Memory B cell (primary cell): ENCODE data around the gene ZNF471.

Experiments
- ATAC-seq: fragments of 150-1000 bp; cut with Tn5 transposase; 2 replicates; pipeline ENCODE4 v1.10.0; 2021; ENCODE audit warnings: low read depth, mild to moderate bottlenecking, moderate library complexity
- DNase-seq, 2 donors: peaks; one replicate each; pipeline ENCODE4 v3.0.0; 2022; ENCODE audit warnings: low spot score in 2 of 2
- H3K27ac Mint-ChIP-seq: one replicate; pipeline ENCODE4 v1.8.0; 2022; ENCODE audit warnings: mild to moderate bottlenecking, moderate library complexity, mixed read lengths
- H3K27me3 Mint-ChIP-seq: one replicate; pipeline ENCODE4 v1.8.0; 2022; ENCODE audit warnings: mixed read lengths
- H3K36me3 Mint-ChIP-seq: one replicate; pipeline ENCODE4 v1.8.0; 2022; ENCODE audit warnings: mild to moderate bottlenecking, mixed read lengths
- H3K4me1 Mint-ChIP-seq: one replicate; pipeline ENCODE4 v1.8.0; 2022; ENCODE audit warnings: mixed read lengths
- H3K4me3 Mint-ChIP-seq: one replicate; pipeline ENCODE4 v1.8.0; 2022; ENCODE audit warnings: mild to moderate bottlenecking, moderate library complexity, mixed read lengths
- H3K9me3 Mint-ChIP-seq: one replicate; pipeline ENCODE4 v1.8.0; 2022; ENCODE audit warnings: mixed read lengths

ZNF471 gene

DNA sequence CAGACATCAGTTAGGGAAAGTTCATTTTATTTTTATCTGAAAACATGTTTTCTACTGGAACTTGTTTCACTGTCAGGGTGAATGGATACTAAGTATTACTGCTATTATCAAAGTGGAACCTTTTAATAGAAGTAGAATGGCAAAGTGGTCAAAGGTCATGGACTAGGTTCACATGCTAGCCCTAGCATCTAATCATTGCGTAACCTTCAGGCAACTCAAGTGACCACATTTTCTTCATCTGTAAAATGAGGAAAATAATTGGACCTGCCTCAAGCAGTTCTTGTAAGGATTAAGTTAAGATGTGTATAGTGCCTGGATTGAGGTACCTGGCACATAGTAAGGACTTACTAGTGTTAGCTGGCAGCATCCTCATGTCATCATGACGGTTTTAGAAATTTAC is 36.1 kb downstream of the ZNF471 start:
- ATAC-seq, result no peak
- Mint-ChIP-seq H3K36me3 (peaks cover 31% of the 10 kb centered on the region), H3K4me1 (peaks cover 9% of the 10 kb centered on the region), H3K27me3 (no peaks in the 10 kb centered on the region), H3K27ac (no peak overlapping the region), H3K4me3 (no peak overlapping the region), H3K9me3 (peaks cover 21% of the 10 kb centered on the region)
- no peak for DNase-seq

DNA sequence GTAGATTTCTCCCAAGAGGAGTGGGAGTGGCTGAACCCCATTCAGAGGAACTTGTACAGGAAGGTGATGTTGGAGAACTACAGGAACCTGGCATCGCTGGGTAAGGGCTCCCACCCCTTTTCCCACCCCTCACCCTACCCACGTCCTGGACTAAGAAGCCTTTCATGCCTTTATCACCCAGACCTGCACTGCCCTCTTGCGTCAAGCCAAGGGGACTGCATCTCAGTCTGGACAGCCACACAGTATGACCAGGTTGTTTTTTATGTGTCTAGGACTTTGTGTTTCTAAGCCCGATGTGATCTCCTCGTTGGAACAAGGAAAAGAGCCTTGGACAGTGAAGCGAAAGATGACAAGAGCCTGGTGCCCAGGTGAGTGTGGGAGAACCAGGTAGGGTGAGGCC is 39.9 kb downstream of the ZNF471 start:
- peaks cover 40% of the 10 kb centered on the region for H3K36me3 Mint-ChIP-seq

DNA sequence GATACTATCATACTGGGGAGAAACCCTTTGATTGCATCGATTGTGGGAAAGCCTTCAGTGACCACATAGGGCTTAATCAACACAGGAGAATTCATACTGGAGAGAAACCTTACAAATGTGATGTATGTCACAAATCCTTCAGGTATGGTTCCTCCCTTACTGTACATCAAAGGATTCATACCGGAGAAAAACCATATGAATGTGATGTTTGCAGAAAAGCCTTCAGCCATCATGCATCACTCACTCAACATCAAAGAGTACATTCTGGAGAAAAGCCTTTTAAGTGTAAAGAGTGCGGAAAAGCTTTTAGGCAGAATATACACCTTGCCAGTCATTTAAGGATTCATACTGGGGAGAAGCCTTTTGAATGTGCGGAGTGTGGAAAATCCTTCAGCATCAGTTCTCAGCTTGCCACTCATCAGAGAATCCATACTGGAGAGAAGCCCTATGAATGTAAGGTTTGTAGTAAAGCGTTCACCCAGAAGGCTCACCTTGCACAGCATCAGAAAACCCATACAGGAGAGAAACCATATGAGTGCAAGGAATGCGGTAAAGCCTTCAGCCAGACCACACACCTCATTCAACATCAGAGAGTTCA is 46.7 kb downstream of the ZNF471 start:
- no peaks in the 10 kb centered on the region for H3K27me3 Mint-ChIP-seq
- DNase-seq, result no peak
- no peaks in the 10 kb centered on the region for H3K4me1 Mint-ChIP-seq
- H3K4me3 Mint-ChIP-seq, result no peak overlapping the region
- H3K9me3 Mint-ChIP-seq, result peaks cover 21% of the 10 kb centered on the region
- peaks cover 42% of the 10 kb centered on the region for H3K36me3 Mint-ChIP-seq
- no peak overlapping the region for H3K27ac Mint-ChIP-seq
- ATAC-seq, result no peak

More for the DNA sequence above, 39.9 kb downstream of the ZNF471 start:
- H3K9me3 Mint-ChIP-seq, result peaks cover 15% of the 10 kb centered on the region
- H3K27me3 Mint-ChIP-seq, result no peaks in the 10 kb centered on the region
- DNase-seq (no peak), ATAC-seq (no peak)
- H3K27ac Mint-ChIP-seq, result no peak overlapping the region
- no peak overlapping the region for H3K4me3 Mint-ChIP-seq
- no peaks in the 10 kb centered on the region for H3K4me1 Mint-ChIP-seq

DNA sequence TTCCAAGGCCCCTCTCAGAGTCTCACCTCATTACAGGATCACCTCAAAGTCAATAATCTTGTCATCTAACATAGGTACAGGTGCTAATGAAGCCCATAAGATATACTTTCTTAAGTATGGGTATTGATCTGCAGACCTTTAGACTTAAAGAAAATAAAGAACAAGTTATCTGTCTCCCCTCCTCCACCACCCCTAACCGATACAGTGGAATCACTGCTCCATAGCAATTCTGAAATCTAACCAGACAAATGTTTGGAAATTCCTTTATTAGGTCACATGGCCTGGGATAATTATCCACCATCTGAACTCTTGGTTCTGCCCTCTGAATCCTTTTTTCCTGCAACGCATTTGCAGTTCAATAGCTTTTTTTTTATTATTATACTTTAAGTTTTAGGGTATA is 55.1 kb downstream of the ZNF471 start:
- no peak for ATAC-seq
- peaks cover 24% of the 10 kb centered on the region for H3K9me3 Mint-ChIP-seq

DNA sequence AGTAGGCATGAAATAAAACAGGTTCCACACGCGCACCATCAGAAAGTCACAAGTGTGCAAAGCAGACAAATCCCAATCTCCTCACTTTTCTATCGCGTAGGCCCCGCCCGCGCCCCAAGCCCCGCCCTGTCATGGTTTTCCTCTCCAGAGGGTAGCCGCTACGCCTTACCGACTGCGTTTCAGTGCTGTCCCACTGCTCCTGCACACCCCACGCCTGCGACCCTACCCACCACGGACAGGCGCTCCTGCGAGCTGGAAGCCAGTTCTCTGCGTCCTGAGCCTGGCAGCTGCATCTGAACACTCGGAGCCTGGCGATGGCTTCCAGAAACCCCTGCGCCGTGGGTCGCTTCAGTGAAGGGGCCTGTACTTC is 59.2 kb downstream of the ZNF471 start:
- H3K4me3 Mint-ChIP-seq, result peak overlapping the region; percentile 92
- peaks cover 13% of the 10 kb centered on the region for H3K4me1 Mint-ChIP-seq
- peak overlapping the region; percentile 80 for H3K27ac Mint-ChIP-seq
- no peak for DNase-seq
- peak; percentile 32 for ATAC-seq
- peaks cover 47% of the 10 kb centered on the region for H3K36me3 Mint-ChIP-seq
- no peaks in the 10 kb centered on the region for H3K27me3 Mint-ChIP-seq
- peaks cover 19% of the 10 kb centered on the region for H3K9me3 Mint-ChIP-seq

More for the DNA sequence above, 55.1 kb downstream of the ZNF471 start:
- Mint-ChIP-seq H3K4me1 (peaks cover 11% of the 10 kb centered on the region), H3K4me3 (no peak overlapping the region), H3K27ac (no peak overlapping the region), H3K36me3 (peaks cover 27% of the 10 kb centered on the region), H3K27me3 (no peaks in the 10 kb centered on the region)
- no peak for DNase-seq

DNA sequence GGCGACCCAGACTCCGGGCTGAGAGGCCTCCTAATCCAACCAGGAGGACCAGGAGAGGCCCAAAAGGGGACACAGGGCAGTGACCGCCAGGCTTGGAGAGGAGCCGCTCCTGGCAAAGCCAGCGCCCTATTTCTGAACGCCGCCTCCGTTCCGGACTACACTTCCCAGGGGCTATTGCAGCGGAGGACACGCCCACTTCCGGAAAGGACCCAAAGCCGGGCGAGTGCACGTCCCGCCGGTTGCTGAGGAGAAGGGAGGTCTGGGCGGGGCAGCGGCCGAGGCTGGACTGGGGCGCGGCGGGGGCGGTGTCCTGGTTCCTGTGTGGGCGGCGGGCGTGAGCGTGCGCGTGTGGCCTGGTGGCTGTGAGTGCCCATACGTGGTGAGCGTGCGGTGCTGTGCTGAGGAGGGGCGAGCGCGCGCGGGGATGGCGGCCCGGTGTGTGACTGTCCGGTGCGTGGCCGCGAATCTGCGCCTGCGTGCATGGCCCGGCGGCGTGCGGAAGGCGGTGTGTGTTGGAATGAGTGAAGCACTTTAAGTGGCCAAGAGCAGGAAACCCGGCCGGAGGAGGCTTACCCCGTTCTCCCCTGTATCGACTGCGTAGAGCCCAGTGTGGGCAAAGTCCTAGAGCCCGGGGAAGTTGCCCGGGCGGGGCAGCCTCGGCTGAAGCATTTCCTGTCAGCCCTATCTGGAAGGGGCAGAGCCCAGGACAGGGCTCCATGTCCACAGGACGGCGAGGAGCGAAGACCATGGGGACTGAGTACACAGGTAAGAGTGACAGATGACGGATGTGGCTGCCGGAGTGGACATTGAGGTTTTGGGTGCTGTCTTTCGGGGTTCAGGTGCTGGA is 59.8 kb downstream of the ZNF471 start, which contains the start of gene ZNF470:
ZNF470 (plus strand) TSS at position 195 of the 847 bp plus-strand sequence. CDS start 2,844 bp downstream, outside the sequence.
- Mint-ChIP-seq H3K9me3 (peaks cover 19% of the 10 kb centered on the region), H3K4me3 (peak within 1 kb of the TSS; percentile 92), H3K36me3 (peaks cover 48% of the 10 kb centered on the region), H3K27ac (peak within 1 kb of the TSS; percentile 80), H3K4me1 (peaks cover 13% of the 10 kb centered on the region), H3K27me3 (no peaks in the 10 kb centered on the region)
- peak; percentile 80 to 91 for DNase-seq
- peak; percentile 96 for ATAC-seq

DNA sequence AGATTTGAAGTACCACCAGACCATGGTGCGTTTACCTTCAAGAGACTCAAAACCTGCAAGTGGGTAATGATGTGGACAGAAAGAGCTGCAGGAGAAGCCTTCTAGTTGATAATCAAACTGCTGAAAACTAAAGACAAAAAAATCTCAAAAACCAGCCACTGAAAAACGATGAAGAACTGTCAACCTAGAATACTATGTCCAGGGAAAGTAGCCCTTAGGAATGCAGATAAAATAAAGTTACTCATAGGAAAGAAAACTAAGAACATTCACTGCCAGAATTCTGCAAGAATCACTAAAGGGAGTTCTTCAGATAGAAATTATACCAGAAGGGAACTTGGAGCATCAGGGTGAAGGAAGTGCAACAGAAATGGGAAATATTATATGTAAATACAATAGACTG is 64.9 kb downstream of the ZNF471 start:
- ATAC-seq (no peak), DNase-seq (no peak)
- Mint-ChIP-seq H3K4me1 (peaks cover 4% of the 10 kb centered on the region), H3K9me3 (peaks cover 20% of the 10 kb centered on the region), H3K27ac (no peak overlapping the region), H3K4me3 (no peak overlapping the region), H3K36me3 (peaks cover 60% of the 10 kb centered on the region), H3K27me3 (no peaks in the 10 kb centered on the region)

DNA sequence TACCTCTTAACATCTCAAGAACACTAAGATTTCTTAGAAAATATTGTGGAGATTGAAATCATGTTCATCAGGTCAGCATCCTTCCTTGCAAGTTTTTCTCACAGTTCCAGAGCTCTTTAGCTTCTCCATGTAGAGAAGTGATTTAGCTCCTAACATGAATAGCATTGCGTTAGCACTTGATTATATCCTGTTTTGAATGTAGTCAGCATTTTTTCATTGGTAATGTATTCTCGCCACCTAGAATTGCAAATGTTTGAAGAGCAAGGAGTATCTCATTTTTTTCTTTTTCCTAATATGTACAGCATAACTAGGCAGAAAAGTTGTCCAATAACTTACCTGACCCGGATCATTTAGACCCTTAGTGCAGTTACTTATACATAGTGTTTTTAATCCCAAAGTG is 66.3 kb downstream of the ZNF471 start:
- Mint-ChIP-seq H3K36me3 (peaks cover 57% of the 10 kb centered on the region), H3K4me3 (no peak overlapping the region), H3K4me1 (no peaks in the 10 kb centered on the region), H3K27me3 (no peaks in the 10 kb centered on the region), H3K27ac (no peak overlapping the region), H3K9me3 (peaks cover 24% of the 10 kb centered on the region)
- DNase-seq (no peak), ATAC-seq (no peak)

DNA sequence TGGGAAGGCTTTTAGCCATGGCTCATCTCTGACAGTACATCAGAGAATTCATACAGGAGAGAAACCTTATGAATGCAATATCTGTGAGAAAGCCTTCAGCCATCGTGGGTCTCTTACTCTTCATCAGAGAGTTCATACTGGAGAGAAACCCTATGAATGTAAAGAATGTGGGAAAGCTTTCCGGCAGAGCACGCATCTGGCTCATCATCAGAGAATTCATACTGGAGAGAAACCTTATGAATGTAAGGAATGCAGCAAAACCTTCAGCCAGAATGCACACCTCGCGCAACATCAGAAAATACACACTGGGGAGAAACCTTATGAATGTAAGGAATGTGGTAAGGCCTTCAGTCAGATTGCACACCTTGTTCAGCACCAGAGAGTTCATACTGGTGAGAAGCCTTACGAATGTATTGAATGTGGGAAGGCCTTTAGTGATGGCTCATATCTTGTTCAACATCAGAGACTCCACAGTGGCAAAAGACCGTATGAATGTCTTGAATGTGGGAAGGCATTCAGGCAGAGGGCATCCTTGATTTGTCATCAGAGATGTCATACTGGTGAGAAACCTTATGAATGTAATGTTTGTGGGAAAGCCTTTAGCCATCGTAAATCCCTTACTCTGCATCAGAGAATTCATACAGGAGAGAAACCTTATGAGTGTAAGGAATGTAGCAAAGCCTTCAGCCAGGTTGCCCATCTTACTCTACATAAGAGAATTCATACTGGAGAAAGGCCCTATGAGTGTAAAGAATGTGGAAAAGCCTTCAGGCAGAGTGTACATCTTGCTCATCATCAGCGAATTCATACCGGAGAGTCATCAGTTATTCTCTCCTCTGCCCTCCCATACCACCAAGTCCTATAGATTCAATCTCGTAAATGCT is 70.3 kb downstream of the ZNF471 start:
- no peak for DNase-seq
- peaks cover 28% of the 10 kb centered on the region for H3K9me3 Mint-ChIP-seq

More for the DNA sequence above, 70.3 kb downstream of the ZNF471 start:
- H3K4me1 Mint-ChIP-seq, result no peaks in the 10 kb centered on the region
- no peaks in the 10 kb centered on the region for H3K27me3 Mint-ChIP-seq
- no peak for ATAC-seq
- no peak overlapping the region for H3K4me3 Mint-ChIP-seq
- peaks cover 40% of the 10 kb centered on the region for H3K36me3 Mint-ChIP-seq
- H3K27ac Mint-ChIP-seq, result no peak overlapping the region
